Stimulated activated CD8-positive, alpha-beta memory T cell treated with anti-CD3 and anti-CD28 coated beads, Interleukin-7, amount 100 ng/mL, for 48 hours (primary cell): ENCODE measurements around the gene STX1B.
"Not testable (repeated sequence)": the region's sequence is repeated elsewhere in the genome, so short reads cannot be mapped to it uniquely, and the experiment has no call there.

Experiments
- DNase-seq, 2 donors: peaks; one replicate each; pipeline ENCODE4 v3.0.0-alpha.2; 2020; ENCODE audit warnings: low read depth in 1 of 2; ENCODE audit errors: extremely low read depth in 1 of 2

STX1B gene

DNA sequence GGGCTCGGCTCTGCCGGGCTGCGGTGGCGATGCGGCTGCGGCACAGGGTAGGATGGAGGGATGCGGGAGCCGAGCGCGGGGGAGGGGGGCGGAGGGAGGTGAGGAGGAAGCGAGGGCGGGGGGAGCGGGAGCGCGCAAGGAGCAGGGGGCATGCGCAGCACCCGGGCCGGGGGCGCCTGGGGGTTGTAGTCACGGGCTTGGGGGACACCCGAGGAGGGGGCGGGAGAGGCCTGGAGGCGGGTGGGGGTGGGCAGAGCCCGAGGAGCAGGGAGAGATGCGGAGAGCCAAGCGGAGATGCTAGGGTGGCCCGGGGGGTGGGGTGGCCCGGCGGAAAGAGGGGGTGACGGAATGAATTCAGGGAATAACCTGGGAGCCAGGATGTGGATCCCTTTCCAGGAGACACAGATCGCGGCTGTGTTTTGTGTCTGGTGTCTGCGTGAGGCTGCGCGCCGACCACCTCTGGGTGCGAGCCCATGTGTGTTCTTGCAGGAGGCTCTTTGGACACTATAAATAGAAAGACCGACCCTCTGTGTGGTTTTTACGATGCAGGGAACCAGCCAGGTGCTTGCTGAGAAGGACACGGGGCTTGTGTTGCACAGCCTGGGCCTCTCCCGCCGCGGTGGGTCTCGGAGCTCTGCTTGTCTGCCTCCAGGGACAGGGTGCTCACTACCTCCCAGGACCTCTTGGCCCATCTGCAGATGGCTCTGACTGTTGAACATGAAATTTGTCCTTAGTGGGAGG lies at the start of gene STX1B:
Gene STX1B, minus strand, starts transcription at position 54 of the 741 bp plus-strand sequence. CDS start 242 bp downstream, outside the sequence.
- DNase-seq: peak in 1 of 2 donors; percentile 8

GRCh38 chr16:31055613-31056012 lies 45.2 kb upstream of the STX1B start:
- DNase-seq: no peak

DNA sequence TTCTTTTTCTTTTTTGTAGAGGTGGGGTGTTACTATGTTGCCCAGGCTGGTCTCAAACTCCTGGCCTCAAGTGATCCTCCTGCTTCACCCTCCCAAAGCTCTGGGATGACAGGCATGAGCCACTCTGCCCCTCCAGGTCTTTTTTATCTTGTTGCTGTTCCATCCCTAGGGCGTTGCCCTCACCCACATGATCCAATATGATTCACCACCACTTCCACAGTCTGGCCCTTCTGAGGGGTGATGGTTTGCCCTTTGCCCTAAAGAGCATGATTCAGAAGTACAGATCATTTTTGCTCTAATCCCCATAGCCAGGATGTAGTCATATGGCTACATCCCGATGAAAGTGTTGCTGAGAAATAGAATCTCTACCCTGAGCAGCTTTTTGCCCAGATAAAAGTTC lies 41.7 kb upstream of the STX1B start:
- DNase-seq: no peak

GRCh38 chr16:31050280-31051030 lies 40.0 kb upstream of the STX1B start:
- no peak for DNase-seq

GRCh38 chr16:31043898-31044481 lies 33.6 kb upstream of the STX1B start:
- DNase-seq: no peak

- DNase-seq: no peak
Measured at GRCh38 chr16:31043352-31043751, 32.9 kb upstream of the STX1B start.

- DNase-seq: no peak
Measured at GRCh38 chr16:31042866-31043265, 32.4 kb upstream of the STX1B start.

DNA sequence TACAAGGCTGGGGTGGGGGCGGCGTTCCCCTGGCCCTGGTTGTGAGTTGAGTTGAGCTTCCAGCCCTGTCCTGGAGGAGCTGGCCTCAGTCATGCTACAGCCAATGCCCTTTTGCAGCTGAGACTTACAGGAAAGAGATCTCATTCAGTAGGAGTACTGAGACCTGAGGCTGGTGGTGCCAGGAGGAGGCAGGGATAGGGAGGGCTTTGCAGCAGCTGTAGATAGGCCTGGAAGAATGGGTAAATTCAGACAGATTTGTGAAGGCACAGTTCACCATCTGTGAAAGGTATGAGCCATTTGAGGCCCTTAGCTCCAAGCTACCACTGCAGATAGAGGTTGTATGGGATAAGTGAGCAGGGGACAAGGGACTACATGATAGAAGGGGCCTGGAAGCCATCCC lies 28.6 kb upstream of the STX1B start:
- DNase-seq: no peak

DNA sequence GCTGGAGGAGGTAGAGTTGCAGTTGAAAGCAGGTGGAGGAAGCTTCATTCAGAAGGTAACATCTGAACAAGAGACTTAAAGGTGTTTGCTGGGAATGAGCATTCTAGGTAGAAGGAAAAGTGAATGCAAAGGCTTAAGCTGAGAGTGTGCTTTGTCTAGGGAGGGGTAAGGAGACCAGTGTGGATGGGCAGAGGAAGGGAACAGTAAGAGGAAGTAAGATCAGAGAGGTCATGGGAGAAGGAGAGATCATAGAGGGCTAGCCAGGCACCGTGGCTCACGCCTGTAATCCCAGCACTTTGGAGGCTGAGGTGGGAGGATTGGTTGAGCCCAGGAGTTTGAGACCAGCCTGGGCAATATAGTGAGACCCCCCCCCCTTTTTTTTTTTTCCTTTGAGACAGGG lies 26.3 kb upstream of the STX1B start:
- DNase-seq: no peak

DNA sequence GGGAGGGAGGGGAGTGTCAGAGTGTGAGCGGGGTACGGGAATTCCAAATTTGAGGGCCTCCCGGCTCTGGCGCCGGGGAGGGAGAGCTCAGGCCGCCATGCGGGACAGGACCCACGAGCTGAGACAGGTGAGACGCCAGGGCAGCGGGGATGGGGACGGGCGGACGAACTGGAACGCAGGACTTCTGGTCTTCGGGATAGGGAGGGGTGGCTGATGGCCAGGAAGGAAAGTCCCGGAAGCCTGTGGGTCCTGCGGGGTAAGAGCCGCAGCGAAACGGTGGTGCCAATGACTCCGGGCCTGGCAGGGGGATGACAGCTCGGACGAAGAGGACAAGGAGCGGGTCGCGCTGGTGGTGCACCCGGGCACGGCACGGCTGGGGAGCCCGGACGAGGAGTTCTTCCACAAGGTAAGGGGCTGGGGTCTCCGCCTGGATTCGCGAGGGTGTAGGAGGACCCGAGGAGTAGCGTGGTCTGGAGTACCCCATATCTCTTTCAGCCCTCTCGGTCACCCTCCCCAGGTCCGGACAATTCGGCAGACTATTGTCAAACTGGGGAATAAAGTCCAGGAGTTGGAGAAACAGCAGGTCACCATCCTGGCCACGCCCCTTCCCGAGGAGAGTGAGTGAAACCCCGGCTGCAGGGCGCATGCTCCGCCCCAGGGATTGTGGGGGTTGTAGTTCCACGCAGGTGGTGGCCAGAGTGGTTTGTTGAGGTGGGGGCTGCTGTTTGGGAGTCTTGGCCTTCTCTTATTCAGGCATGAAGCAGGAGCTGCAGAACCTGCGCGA lies 23.5 kb upstream of the STX1B start:
- DNase-seq: peak; percentile 74 to 85

DNA sequence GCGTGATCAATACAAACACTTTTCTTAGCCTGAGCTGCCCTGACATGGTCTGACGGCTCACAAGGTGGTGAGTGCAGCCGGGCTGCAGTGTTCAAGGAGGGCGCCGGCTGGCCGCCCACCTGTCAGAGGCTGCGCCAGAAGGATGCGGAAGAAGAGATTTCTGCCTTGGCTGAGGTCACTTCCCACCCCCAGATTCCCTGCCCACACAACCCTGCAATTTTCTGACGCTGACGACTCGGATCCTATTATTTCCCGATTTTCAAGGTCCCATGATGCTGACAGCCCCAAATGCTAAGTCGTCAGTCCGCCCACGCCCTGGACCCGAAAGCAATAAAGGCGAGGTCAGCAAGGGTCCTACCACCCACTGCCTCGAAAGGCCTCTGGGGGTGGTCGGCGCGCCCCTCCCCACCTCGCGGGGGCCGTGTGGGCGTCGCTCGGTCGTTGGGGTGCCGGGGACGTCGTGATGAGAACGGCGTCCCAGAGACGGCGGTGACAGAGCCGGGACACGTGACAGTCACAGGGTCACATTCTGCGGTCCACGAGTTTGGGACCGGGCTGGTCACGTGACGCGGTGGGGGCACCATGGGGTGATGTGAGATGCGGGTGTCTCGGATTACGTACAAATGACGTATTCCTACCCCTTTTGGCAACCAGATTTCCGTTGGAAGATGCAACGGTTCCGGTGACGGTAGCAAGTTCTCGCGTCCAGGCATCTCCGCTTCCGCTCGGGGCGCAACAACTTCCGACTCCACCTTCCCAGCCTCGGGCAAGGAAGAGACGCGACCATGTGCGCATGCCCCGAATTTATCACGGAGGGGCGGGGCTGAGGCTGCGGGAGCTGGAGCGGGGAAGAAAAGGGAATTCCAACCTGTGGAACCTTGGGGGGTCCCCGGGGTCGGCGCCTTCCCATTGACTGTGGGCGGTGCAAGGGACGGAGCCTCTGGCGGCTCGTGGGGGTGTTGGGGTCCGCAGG lies 22.6 kb upstream of the STX1B start, which contains the start of gene STX4:
Gene STX4, plus strand, starts transcription at position 823 of the 973 bp plus-strand sequence. CDS start 248 bp downstream, outside the sequence.
- DNase-seq: peak; percentile 91 to 96

DNA sequence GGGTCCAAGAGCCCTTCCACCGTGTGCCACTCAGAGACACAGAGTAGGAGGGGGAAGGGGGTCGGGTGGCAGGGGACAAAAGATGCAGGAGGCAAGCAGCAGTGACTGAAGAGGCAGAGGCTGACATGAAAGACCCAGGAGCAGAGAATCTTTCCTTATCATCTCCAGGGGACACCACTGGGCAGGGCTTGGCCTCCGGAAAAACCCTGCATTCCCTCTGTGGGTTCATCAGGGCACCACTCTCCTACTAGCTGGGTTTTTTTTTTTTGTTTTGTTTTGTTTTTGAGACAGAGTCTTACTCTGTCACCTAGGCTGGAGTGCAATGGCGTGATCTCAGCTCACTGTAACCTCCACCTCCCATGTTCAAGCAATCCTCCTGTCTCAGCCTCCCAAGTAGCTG lies 20.8 kb upstream of the STX1B start:
- DNase-seq: no peak

- no peak for DNase-seq
Measured at GRCh38 chr16:31029272-31029671, 18.8 kb upstream of the STX1B start.

GRCh38 chr16:31025339-31025738 lies 14.9 kb upstream of the STX1B start:
- DNase-seq: no peak

- DNase-seq: no peak
Measured at GRCh38 chr16:31023627-31024226, 13.3 kb upstream of the STX1B start.

- no peak for DNase-seq
Measured at GRCh38 chr16:31023252-31023602, 12.8 kb upstream of the STX1B start.

GRCh38 chr16:31022544-31023251 lies 12.3 kb upstream of the STX1B start:
- no peak for DNase-seq

DNA sequence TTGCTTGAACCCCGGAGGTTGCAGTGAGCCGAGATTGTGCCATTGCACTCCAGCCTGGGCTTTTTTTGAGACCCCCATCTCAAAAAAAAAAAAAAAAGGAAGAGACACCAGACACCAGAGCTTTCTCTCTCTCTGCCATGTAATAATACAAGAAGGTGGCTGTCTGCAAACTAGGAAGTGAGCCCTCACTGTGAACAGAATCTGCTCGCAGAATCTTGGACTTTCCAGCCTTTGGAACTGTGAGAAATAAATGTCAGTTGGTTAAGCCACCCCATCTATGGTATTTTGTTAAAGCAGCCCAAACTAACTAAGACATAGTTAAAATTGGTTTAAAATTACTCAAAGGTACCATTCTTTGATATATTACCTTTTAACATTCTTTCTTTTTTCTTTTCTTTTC lies 10.1 kb upstream of the STX1B start:
- DNase-seq: no peak

GRCh38 chr16:31017756-31018155 lies 7.3 kb upstream of the STX1B start:
- not testable (repeated sequence) for DNase-seq
